Measurements from ENCODE around the gene EDN2.

The EDN2 gene

GRCh38 chr1:41517062-41517438 lies 32.6 kb upstream of the EDN2 start:
- no peak for DNase-seq (ENCODE audit: low read depth in 2 of 2)

GRCh38 chr1:41516168-41517061 lies 31.9 kb upstream of the EDN2 start:
- DNase-seq (ENCODE audit: low read depth in 2 of 2), result peak; percentile 36 to 62

- DNase-seq (ENCODE audit: low read depth in 2 of 2), result no peak
These were observed 31.3 kb upstream of the EDN2 start for GRCh38 chr1:41515778-41516167.

- no peak for DNase-seq (ENCODE audit: low read depth in 2 of 2)
These were observed 30.7 kb upstream of the EDN2 start for GRCh38 chr1:41515131-41515678.

GRCh38 chr1:41514381-41514780 lies 29.9 kb upstream of the EDN2 start:
- no peak for DNase-seq (ENCODE audit: low read depth in 2 of 2)

- no peak for DNase-seq (ENCODE audit: low read depth in 2 of 2)
These were observed 28.9 kb upstream of the EDN2 start for GRCh38 chr1:41513383-41513735.

GRCh38 chr1:41512701-41513382 lies 28.4 kb upstream of the EDN2 start:
- no peak for DNase-seq (ENCODE audit: low read depth in 2 of 2)

- DNase-seq (ENCODE audit: low read depth in 2 of 2), result no peak
These were observed 26.7 kb upstream of the EDN2 start for GRCh38 chr1:41511239-41511540.

GRCh38 chr1:41510531-41511238 lies 26.2 kb upstream of the EDN2 start:
- DNase-seq (ENCODE audit: low read depth in 2 of 2), result no peak

GRCh38 chr1:41509270-41509671 lies 24.8 kb upstream of the EDN2 start:
- no peak for DNase-seq (ENCODE audit: low read depth in 2 of 2)

- no peak for DNase-seq (ENCODE audit: low read depth in 2 of 2)
These were observed 23.8 kb upstream of the EDN2 start for GRCh38 chr1:41508290-41508689.

- DNase-seq (ENCODE audit: low read depth in 2 of 2), result no peak
These were observed 23.4 kb upstream of the EDN2 start for GRCh38 chr1:41507836-41508235.

- no peak for DNase-seq (ENCODE audit: low read depth in 2 of 2)
These were observed 22.7 kb upstream of the EDN2 start for GRCh38 chr1:41507110-41507720.

GRCh38 chr1:41504114-41505035 lies 19.9 kb upstream of the EDN2 start:
- DNase-seq (ENCODE audit: low read depth in 2 of 2), result no peak

GRCh38 chr1:41503538-41504113 lies 19.1 kb upstream of the EDN2 start:
- no peak for DNase-seq (ENCODE audit: low read depth in 2 of 2)

GRCh38 chr1:41502912-41503311 lies 18.4 kb upstream of the EDN2 start:
- DNase-seq (ENCODE audit: low read depth in 2 of 2), result no peak

- no peak for DNase-seq (ENCODE audit: low read depth in 2 of 2)
These were observed 17.1 kb upstream of the EDN2 start for GRCh38 chr1:41501581-41501980.

GRCh38 chr1:41500781-41501518 lies 16.5 kb upstream of the EDN2 start:
- no peak for DNase-seq (ENCODE audit: low read depth in 2 of 2)

- DNase-seq (ENCODE audit: low read depth in 2 of 2), result no peak
These were observed 15.9 kb upstream of the EDN2 start for GRCh38 chr1:41500378-41500777.

GRCh38 chr1:41499591-41499990 lies 15.1 kb upstream of the EDN2 start:
- DNase-seq (ENCODE audit: low read depth in 2 of 2), result no peak
